CD4-positive, alpha-beta T cell (primary cell): Measurements from ENCODE around the gene LEPROT. TPM values are rescaled to one million over a fixed set of nuclear protein-coding genes. Genes with fewer than 3 reads are reported as not detected.

ENCODE experiments used
- ATAC-seq: fragments of 200-7000 bp; cut with Tn5 transposase; one replicate; pipeline ENCODE4 v1.10.0; 2022; ENCODE audit warnings: mild to moderate bottlenecking; ENCODE audit not compliant: poor library complexity
- CTCF ChIA-PET: fragments of 350-600 bp; sonication (Branson Sonifier 250); formaldehyde crosslinking; loops from one replicate; lab custom pipeline; 2021; ENCODE audit warnings: antibody characterized with exemption, inconsistent platforms; lab: Charles Lee
- POLR2A ChIA-PET: fragments of 350-600 bp; sonication (Branson Sonifier 250); formaldehyde crosslinking; loops from one replicate; lab custom pipeline; 2021; ENCODE audit warnings: antibody characterized with exemption, inconsistent platforms; lab: Charles Lee
- DNase-seq, 14 experiments: peaks; one replicate each; pipeline ENCODE4 v3.0.0-alpha.2; 2013 to 2020; ENCODE audit warnings: mixed read lengths in 2 of 14
- H3K27ac ChIP-seq, 2 donors: one replicate each; pipeline versions ENCODE4 v1.5.1 to v1.7.0; 2013; ENCODE audit warnings: low read length in 2 of 2, low read depth in 1 of 2, mild to moderate bottlenecking in 1 of 2
- H3K27me3 ChIP-seq, 2 experiments: 1 replicate in 1 of 2; 2 replicates in 1 of 2; pipeline versions ENCODE4 v1.6.1 to v1.7.0; 2013; ENCODE audit warnings: low read length in 2 of 2, control low read depth in 1 of 2, mild to moderate bottlenecking in 1 of 2, moderate library complexity in 1 of 2; ENCODE audit not compliant: insufficient read depth in 2 of 2, control insufficient read depth in 1 of 2
- H3K36me3 ChIP-seq: one replicate; pipeline ENCODE4 v1.6.1; 2013; ENCODE audit warnings: low read length, control low read depth; ENCODE audit not compliant: insufficient read depth
- H3K4me1 ChIP-seq: one replicate; pipeline ENCODE4 v1.6.1; 2013; ENCODE audit warnings: low read length, control low read depth; ENCODE audit not compliant: insufficient read depth
- H3K4me3 ChIP-seq: one replicate; pipeline ENCODE4 v1.5.1; 2013; ENCODE audit warnings: mild to moderate bottlenecking, low read length, moderate library complexity
- H3K9me3 ChIP-seq, 2 experiments: 1 replicate in 1 of 2; 2 replicates in 1 of 2; pipeline versions ENCODE4 v1.6.1 to v1.7.0; 2013; ENCODE audit warnings: low read length in 2 of 2, mild to moderate bottlenecking in 2 of 2, control low read depth in 1 of 2, moderate library complexity in 1 of 2; ENCODE audit not compliant: control insufficient read depth in 1 of 2, insufficient read depth in 1 of 2
- H3K27ac Mint-ChIP-seq: one replicate; pipeline ENCODE4 v1.8.0; 2020; ENCODE audit warnings: mixed read lengths
- H3K27me3 Mint-ChIP-seq: one replicate; pipeline ENCODE4 v1.8.0; 2021; ENCODE audit warnings: mixed read lengths
- H3K36me3 Mint-ChIP-seq: one replicate; pipeline ENCODE4 v1.8.0; 2021; ENCODE audit warnings: low read depth, mixed read lengths
- H3K4me1 Mint-ChIP-seq: one replicate; pipeline ENCODE4 v1.8.0; 2021; ENCODE audit warnings: low read depth, mixed read lengths
- H3K4me3 Mint-ChIP-seq: one replicate; pipeline ENCODE4 v1.8.0; 2020; ENCODE audit warnings: mild to moderate bottlenecking, mixed read lengths
- H3K9me3 Mint-ChIP-seq: one replicate; pipeline ENCODE4 v1.8.0; 2020; ENCODE audit warnings: mixed read lengths
- intact Hi-C, 2 experiments: fragments of 100-400 bp; cut with DNase I in 1 of 2; cut with micrococcal nuclease in 1 of 2; formaldehyde crosslinking; loops; one replicate each; pipeline versions ENCODE4 v1.15.1 to v1.9.0; 2023 to 2025; cut with DNase I, micrococcal nuclease
- total RNA-seq, 174 experiments: library from RNA in 2 of 174; stranded (reverse) in 2 of 174; gene quantifications; one replicate each; pipeline ENCODE4 v1.2.3 and lab custom pipeline; 2021 to 2026
- TF ChIP-seq, protein P1 (sequence below): fragments of 200-600 bp; IDR thresholded peaks from one replicate; pipeline ENCODE4 v1.8.0; 2022; ENCODE audit warnings: antibody characterized with exemption, mild to moderate bottlenecking

The LEPROT gene
- total RNA-seq, 2 experiments from 2014 or later = 20.2 to 23.9 TPM

DNA sequence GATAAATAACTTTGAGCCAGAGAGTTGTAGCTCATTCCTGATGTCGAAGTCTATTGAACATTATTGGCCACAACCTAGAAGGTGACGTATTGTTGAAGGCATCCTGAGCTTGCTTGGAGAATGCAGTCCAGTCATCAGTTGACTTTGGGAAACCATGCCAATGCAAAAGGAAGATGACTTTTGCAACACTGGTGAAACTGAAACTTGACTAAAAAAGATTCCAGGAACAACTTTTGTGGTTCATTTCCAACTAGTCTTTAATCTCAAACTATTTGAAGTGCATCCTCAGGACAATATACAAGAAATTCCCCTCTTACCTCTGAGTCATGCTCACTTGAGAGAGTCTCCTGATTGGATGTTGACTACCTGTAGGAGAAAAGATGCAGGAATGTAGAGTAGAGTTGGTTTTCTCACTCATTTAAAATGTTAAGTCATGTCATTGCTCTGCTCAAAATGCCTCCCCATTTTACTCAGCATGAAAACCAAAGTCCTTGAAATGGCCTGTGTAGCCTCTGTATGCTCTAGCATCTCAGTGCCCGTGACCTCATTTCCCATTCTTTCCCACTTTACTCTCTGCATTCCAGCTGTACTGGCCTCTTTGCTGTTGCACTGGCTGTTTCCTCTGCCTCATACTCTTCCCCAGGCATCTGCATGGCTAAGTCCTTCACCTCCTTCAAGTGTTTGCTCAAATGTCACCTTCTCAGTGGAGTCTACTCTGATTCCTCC lies 24.4 kb upstream of the LEPROT start:
- H3K4me3 Mint-ChIP-seq = no peak overlapping the region
- H3K9me3 Mint-ChIP-seq = no peaks in the 10 kb centered on the region
- H3K36me3 Mint-ChIP-seq = no peaks in the 10 kb centered on the region
- no peaks in the 10 kb centered on the region for H3K4me1 Mint-ChIP-seq
- Histone ChIP-seq H3K27ac (no peak overlapping the region), H3K4me1 (no peaks in the 10 kb centered on the region), H3K4me3 (no peak overlapping the region), H3K9me3 (no peaks in the 10 kb centered on the region), H3K36me3 (no peaks in the 10 kb centered on the region), H3K27me3 (no peaks in the 10 kb centered on the region)
- DNase-seq (no peak), ATAC-seq (no peak)
- ChIA-PET POLR2A (no interaction called here), CTCF (no interaction called here)
- H3K27me3 Mint-ChIP-seq = no peaks in the 10 kb centered on the region
- no peak overlapping the region for H3K27ac Mint-ChIP-seq
- TF ChIP-seq, protein P1, sequence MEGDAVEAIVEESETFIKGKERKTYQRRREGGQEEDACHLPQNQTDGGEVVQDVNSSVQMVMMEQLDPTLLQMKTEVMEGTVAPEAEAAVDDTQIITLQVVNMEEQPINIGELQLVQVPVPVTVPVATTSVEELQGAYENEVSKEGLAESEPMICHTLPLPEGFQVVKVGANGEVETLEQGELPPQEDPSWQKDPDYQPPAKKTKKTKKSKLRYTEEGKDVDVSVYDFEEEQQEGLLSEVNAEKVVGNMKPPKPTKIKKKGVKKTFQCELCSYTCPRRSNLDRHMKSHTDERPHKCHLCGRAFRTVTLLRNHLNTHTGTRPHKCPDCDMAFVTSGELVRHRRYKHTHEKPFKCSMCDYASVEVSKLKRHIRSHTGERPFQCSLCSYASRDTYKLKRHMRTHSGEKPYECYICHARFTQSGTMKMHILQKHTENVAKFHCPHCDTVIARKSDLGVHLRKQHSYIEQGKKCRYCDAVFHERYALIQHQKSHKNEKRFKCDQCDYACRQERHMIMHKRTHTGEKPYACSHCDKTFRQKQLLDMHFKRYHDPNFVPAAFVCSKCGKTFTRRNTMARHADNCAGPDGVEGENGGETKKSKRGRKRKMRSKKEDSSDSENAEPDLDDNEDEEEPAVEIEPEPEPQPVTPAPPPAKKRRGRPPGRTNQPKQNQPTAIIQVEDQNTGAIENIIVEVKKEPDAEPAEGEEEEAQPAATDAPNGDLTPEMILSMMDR = no peak
- intact Hi-C loops = no loop called here

DNA sequence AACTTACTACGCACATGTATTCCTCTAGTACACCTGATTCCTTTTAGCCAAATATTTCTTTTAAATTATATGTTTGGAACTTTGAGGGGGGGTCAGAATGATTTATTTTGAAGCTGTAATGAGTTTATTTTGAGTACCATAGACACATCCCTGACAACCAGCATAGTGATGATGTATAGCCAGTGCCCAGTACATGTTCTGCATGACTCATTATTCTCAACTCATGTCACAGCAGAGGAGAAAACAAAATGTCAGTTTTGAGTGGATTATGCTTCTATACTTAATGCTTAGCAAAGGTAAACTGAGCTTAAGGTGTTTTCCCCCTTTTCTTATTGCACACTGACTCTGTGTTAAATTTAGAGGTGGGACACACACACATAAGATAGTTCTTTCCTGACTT lies 22.4 kb upstream of the LEPROT start:
- ATAC-seq (no peak), DNase-seq (no peak)
- Histone ChIP-seq H3K4me1 (no peaks in the 10 kb centered on the region), H3K27me3 (no peaks in the 10 kb centered on the region), H3K36me3 (no peaks in the 10 kb centered on the region), H3K27ac (no peak overlapping the region), H3K9me3 (no peaks in the 10 kb centered on the region), H3K4me3 (no peak overlapping the region)
- no peaks in the 10 kb centered on the region for H3K4me1 Mint-ChIP-seq
- H3K9me3 Mint-ChIP-seq = no peaks in the 10 kb centered on the region
- CTCF ChIA-PET = no interaction called here
- H3K27me3 Mint-ChIP-seq = no peaks in the 10 kb centered on the region
- H3K4me3 Mint-ChIP-seq = no peak overlapping the region
- intact Hi-C loops = no loop called here
- TF ChIP-seq, protein P1 = no peak
- H3K27ac Mint-ChIP-seq = no peak overlapping the region
- no peaks in the 10 kb centered on the region for H3K36me3 Mint-ChIP-seq
- POLR2A ChIA-PET = no interaction called here

DNA sequence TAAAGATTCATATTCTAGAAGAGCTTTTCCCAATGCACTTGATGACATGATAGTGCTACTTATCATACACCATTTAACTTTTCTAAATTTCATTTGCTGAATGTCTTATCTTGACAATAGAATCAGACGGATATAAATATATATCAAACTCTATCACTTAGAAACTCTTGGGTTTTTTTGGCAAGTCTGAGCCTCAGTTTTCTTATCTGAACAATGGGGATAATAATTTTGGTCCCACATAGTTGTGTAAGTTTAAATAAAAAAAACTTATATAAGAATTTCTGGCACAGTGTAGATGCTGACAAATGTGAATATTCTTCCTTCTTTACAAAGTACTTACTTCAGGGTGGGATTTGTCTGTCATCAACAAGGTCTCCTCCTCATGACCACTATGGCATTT lies 21.5 kb upstream of the LEPROT start:
- ATAC-seq (no peak), DNase-seq (no peak)
- Histone ChIP-seq H3K9me3 (no peaks in the 10 kb centered on the region), H3K27me3 (no peaks in the 10 kb centered on the region), H3K4me3 (no peak overlapping the region), H3K4me1 (no peaks in the 10 kb centered on the region), H3K27ac (no peak overlapping the region), H3K36me3 (no peaks in the 10 kb centered on the region)
- Mint-ChIP-seq H3K27ac (no peak overlapping the region), H3K9me3 (no peaks in the 10 kb centered on the region), H3K36me3 (no peaks in the 10 kb centered on the region), H3K4me1 (no peaks in the 10 kb centered on the region), H3K4me3 (no peak overlapping the region), H3K27me3 (no peaks in the 10 kb centered on the region)
- intact Hi-C loops = no loop called here
- TF ChIP-seq, protein P1 = no peak
- CTCF ChIA-PET = no interaction called here
- POLR2A ChIA-PET = no interaction called here
